ENCODE data around the gene ATOH7. TPM values are rescaled to one million over a fixed set of nuclear protein-coding genes. Genes with fewer than 3 reads are reported as not detected.

The ATOH7 gene
- total RNA-seq, 1 experiment from 2014 or later = 0.54 TPM

- H3K4me1 Mint-ChIP-seq (ENCODE audit: low read depth, unreplicated experiment) = no peaks in the 10 kb centered on the region
- POLR2A ChIA-PET = interaction anchor here (0.5 kb wide), 1 partner anchor 305 kb away, joined by 3 read pairs; no protein-coding TSS in a partner anchor
- H3K4me3 Mint-ChIP-seq (ENCODE audit: unreplicated experiment) = no peak overlapping the region
- DNase-seq = no peak
- Histone ChIP-seq H3K4me3 (ENCODE audit: low read depth, low read length) (no peak overlapping the region), H3K27me3 (replicated peaks; ENCODE audit: control insufficient read depth, insufficient read depth, low read length) (no peaks in the 10 kb centered on the region), H3K4me1 (peaks cover 5% of the 10 kb centered on the region; the same call in 1 of the 2 replicates), H3K36me3 (ENCODE audit: control insufficient read depth, insufficient read depth, low read length) (no peaks in the 10 kb centered on the region), H3K9me3 (peaks cover 7% of the 10 kb centered on the region; the same call in 1 of the 2 replicates)
- H3K27ac Mint-ChIP-seq (ENCODE audit: unreplicated experiment) = no peak overlapping the region
- peaks cover 9% of the 10 kb centered on the region for H3K9me3 Mint-ChIP-seq (ENCODE audit: unreplicated experiment)
- BruUV-seq (replicated peaks) = no TSS peak
- peaks cover 25% of the 10 kb centered on the region for H3K27me3 Mint-ChIP-seq (ENCODE audit: insufficient read depth, unreplicated experiment)
- no peak for TF ChIP-seq CTCF (IDR thresholded peaks at IDR 0.05; ENCODE audit: insufficient read depth in 1 of 2, low read depth in 1 of 2, low read length in 1 of 2, severe bottlenecking in 1 of 2, unreplicated experiment in 1 of 2)
- intact Hi-C loops (cut with micrococcal nuclease; ENCODE audit: unreplicated experiment) = no loop called here
- no peaks in the 10 kb centered on the region for H3K36me3 Mint-ChIP-seq (ENCODE audit: insufficient read depth, unreplicated experiment)
- CTCF ChIA-PET = no interaction called here
Measured at GRCh38 chr10:68188835-68189234, 43.1 kb downstream of the ATOH7 start.

DNA sequence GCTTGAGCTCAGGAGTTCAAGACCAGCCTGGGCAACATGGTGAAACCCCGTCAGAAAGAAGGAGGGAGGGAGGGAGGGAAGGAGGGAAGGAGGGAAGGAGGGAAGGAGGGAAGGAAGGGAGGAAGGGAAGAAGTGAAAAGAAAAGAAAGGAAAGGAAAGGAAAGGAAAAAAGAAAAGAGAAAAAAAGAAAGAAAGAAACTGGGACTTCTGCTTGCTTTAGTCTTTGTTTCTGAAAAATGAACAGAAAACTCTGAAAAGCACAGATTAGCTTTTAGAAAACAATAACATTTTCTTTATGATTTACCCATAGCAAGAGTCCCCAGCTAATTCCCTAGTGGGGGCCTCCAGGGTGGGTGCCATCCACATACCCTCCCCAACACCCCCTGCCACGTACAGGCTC, 46.8 kb downstream of the ATOH7 start:
- no peak overlapping the region for H3K4me3 ChIP-seq (ENCODE audit: low read depth, low read length)
- no peak overlapping the region for H3K27ac Mint-ChIP-seq (ENCODE audit: unreplicated experiment)

GRCh38 chr10:68184546-68184945, 47.4 kb downstream of the ATOH7 start:
- no peak overlapping the region for H3K27ac Mint-ChIP-seq (ENCODE audit: unreplicated experiment)

More for the DNA sequence above, 46.8 kb downstream of the ATOH7 start:
- Mint-ChIP-seq H3K27me3 (ENCODE audit: insufficient read depth, unreplicated experiment) (peaks cover 13% of the 10 kb centered on the region), H3K4me3 (ENCODE audit: unreplicated experiment) (no peak overlapping the region), H3K4me1 (ENCODE audit: low read depth, unreplicated experiment) (no peaks in the 10 kb centered on the region), H3K36me3 (ENCODE audit: insufficient read depth, unreplicated experiment) (no peaks in the 10 kb centered on the region), H3K9me3 (ENCODE audit: unreplicated experiment) (no peaks in the 10 kb centered on the region)
- DNase-seq = no peak
- ChIA-PET POLR2A (interaction anchor here (0.5 kb wide), 1 partner anchor 281 kb away, joined by 3 read pairs; no protein-coding TSS in a partner anchor), CTCF (interaction anchor here (0.5 to 0.9 kb wide), 2 partner anchors 28 to 618 kb away, joined by 3 to 5 read pairs; no protein-coding TSS in a partner anchor)
- peaks cover 5% of the 10 kb centered on the region; the same call in 1 of the 2 replicates for H3K4me1 ChIP-seq
- H3K27me3 ChIP-seq (replicated peaks; ENCODE audit: control insufficient read depth, insufficient read depth, low read length) = no peaks in the 10 kb centered on the region; the same call in 1 of the 2 replicates
- intact Hi-C loops (cut with micrococcal nuclease; ENCODE audit: unreplicated experiment) = no loop called here
- no peaks in the 10 kb centered on the region for H3K36me3 ChIP-seq (ENCODE audit: control insufficient read depth, insufficient read depth, low read length)
- TF ChIP-seq CTCF (IDR thresholded peaks at IDR 0.05; ENCODE audit: insufficient read depth in 1 of 2, low read depth in 1 of 2, low read length in 1 of 2, severe bottlenecking in 1 of 2, unreplicated experiment in 1 of 2) = no peak
- H3K9me3 ChIP-seq = no peaks in the 10 kb centered on the region
- no TSS peak for BruUV-seq (replicated peaks)

More at GRCh38 chr10:68184546-68184945, 47.4 kb downstream of the ATOH7 start:
- peak in 1 of 2 experiments; percentile 20 for DNase-seq
- ChIA-PET POLR2A (interaction anchor here (0.5 kb wide), 1 partner anchor 282 kb away, joined by 3 read pairs; no protein-coding TSS in a partner anchor), CTCF (interaction anchor here (0.5 to 0.9 kb wide), 2 partner anchors 28 to 619 kb away, joined by 3 to 5 read pairs; no protein-coding TSS in a partner anchor)
- no TSS peak for BruUV-seq (replicated peaks)
- Histone ChIP-seq H3K27me3 (replicated peaks; ENCODE audit: control insufficient read depth, insufficient read depth, low read length) (no peaks in the 10 kb centered on the region; the same call in 1 of the 2 replicates), H3K36me3 (ENCODE audit: control insufficient read depth, insufficient read depth, low read length) (no peaks in the 10 kb centered on the region), H3K9me3 (no peaks in the 10 kb centered on the region), H3K4me1 (peaks cover 5% of the 10 kb centered on the region; the same call in 1 of the 2 replicates), H3K4me3 (ENCODE audit: low read depth, low read length) (no peak overlapping the region)
- no peak for TF ChIP-seq CTCF (IDR thresholded peaks at IDR 0.05; ENCODE audit: insufficient read depth in 1 of 2, low read depth in 1 of 2, low read length in 1 of 2, severe bottlenecking in 1 of 2, unreplicated experiment in 1 of 2)
- no peaks in the 10 kb centered on the region for H3K9me3 Mint-ChIP-seq (ENCODE audit: unreplicated experiment)
- H3K4me3 Mint-ChIP-seq (ENCODE audit: unreplicated experiment) = peak overlapping the region; percentile 25
- H3K4me1 Mint-ChIP-seq (ENCODE audit: low read depth, unreplicated experiment) = no peaks in the 10 kb centered on the region
- H3K36me3 Mint-ChIP-seq (ENCODE audit: insufficient read depth, unreplicated experiment) = no peaks in the 10 kb centered on the region
- intact Hi-C loops (cut with micrococcal nuclease; ENCODE audit: unreplicated experiment) = no loop called here
- H3K27me3 Mint-ChIP-seq (ENCODE audit: insufficient read depth, unreplicated experiment) = peaks cover 12% of the 10 kb centered on the region

Other genes starting within 250 kb of the ATOH7 start
- gene HERC4, start 156.8 kb downstream of the ATOH7 start, total RNA-seq (2022) = 59.4 and 65.2 TPM in 2 replicates
- gene MYPN, start 122.6 kb downstream of the ATOH7 start, total RNA-seq (2022) = not detected in 2 replicates
- 262 and 283 TPM in 2 replicates for gene HNRNPH3, start 100.0 kb upstream of the ATOH7 start, total RNA-seq (2022)
- gene PBLD, start 100.8 kb upstream of the ATOH7 start, total RNA-seq (2022) = 13.2 and 15.3 TPM in 2 replicates
- gene RUFY2, start 175.2 kb upstream of the ATOH7 start, total RNA-seq (2022) = 42.4 and 44.0 TPM in 2 replicates
- 85.5 and 88.1 TPM in 2 replicates for gene DNA2, start 239.9 kb upstream of the ATOH7 start, total RNA-seq (2022)